Neural cell (in vitro differentiated cells): Measurements from ENCODE around the gene ANO1.

Source experiments
- EP300 ChIP-seq: fragments of 450-650 bp; conservative IDR thresholded peaks from 2 replicates; pipeline ENCODE4 v1.6.1; 2014; ENCODE audit warnings: antibody characterized with exemption, mild to moderate bottlenecking, moderate library complexity; ENCODE audit not compliant: poor library complexity, severe bottlenecking
- MXI1 ChIP-seq: fragments of 450-650 bp; conservative IDR thresholded peaks from 2 replicates; pipeline ENCODE4 v1.6.1; 2014; ENCODE audit warnings: antibody characterized with exemption, mild to moderate bottlenecking; ENCODE audit not compliant: poor library complexity, severe bottlenecking
- TAF1 ChIP-seq: IDR thresholded peaks from 2 replicates; pipeline ENCODE4 v1.6.1; 2012; ENCODE audit warnings: low read depth
- TF ChIP-seq, protein P1 (sequence below): fragments of 450-650 bp; IDR thresholded peaks from 2 replicates; pipeline ENCODE4 v1.5.1; 2014; ENCODE audit warnings: antibody characterized with exemption, mild to moderate bottlenecking, moderate library complexity; ENCODE audit not compliant: poor library complexity, severe bottlenecking
- TF ChIP-seq, protein P2 (sequence below): IDR thresholded peaks from 2 replicates; pipeline ENCODE4 v1.6.1; 2012; ENCODE audit warnings: borderline replicate concordance

DNA sequence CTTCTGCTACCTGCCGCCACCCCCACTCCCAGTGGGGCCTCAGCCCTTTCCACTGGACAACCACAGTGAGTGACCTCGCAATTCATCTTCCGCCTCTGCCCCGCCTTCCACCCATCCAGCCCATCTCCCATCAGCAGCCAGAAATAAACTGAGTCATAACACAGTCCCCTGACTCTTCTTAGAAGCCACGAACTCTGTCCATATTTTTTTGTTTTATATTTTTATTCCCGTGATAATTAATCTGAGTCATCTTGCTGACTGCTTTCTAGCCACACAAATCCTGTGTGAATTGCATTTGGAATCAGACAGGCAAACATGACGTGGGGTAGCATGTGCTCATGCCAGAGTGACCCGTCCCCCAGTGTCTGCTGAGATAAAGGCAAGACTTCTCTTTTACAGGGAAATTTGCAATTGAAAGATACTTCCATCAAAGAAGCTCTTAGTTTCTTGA lies 132.0 kb downstream of the ANO1 start:
- TF ChIP-seq, protein P1, sequence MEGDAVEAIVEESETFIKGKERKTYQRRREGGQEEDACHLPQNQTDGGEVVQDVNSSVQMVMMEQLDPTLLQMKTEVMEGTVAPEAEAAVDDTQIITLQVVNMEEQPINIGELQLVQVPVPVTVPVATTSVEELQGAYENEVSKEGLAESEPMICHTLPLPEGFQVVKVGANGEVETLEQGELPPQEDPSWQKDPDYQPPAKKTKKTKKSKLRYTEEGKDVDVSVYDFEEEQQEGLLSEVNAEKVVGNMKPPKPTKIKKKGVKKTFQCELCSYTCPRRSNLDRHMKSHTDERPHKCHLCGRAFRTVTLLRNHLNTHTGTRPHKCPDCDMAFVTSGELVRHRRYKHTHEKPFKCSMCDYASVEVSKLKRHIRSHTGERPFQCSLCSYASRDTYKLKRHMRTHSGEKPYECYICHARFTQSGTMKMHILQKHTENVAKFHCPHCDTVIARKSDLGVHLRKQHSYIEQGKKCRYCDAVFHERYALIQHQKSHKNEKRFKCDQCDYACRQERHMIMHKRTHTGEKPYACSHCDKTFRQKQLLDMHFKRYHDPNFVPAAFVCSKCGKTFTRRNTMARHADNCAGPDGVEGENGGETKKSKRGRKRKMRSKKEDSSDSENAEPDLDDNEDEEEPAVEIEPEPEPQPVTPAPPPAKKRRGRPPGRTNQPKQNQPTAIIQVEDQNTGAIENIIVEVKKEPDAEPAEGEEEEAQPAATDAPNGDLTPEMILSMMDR: no peak
- TF ChIP-seq MXI1 (no peak), TAF1 (no peak), EP300 (no peak)
- TF ChIP-seq, protein P2, sequence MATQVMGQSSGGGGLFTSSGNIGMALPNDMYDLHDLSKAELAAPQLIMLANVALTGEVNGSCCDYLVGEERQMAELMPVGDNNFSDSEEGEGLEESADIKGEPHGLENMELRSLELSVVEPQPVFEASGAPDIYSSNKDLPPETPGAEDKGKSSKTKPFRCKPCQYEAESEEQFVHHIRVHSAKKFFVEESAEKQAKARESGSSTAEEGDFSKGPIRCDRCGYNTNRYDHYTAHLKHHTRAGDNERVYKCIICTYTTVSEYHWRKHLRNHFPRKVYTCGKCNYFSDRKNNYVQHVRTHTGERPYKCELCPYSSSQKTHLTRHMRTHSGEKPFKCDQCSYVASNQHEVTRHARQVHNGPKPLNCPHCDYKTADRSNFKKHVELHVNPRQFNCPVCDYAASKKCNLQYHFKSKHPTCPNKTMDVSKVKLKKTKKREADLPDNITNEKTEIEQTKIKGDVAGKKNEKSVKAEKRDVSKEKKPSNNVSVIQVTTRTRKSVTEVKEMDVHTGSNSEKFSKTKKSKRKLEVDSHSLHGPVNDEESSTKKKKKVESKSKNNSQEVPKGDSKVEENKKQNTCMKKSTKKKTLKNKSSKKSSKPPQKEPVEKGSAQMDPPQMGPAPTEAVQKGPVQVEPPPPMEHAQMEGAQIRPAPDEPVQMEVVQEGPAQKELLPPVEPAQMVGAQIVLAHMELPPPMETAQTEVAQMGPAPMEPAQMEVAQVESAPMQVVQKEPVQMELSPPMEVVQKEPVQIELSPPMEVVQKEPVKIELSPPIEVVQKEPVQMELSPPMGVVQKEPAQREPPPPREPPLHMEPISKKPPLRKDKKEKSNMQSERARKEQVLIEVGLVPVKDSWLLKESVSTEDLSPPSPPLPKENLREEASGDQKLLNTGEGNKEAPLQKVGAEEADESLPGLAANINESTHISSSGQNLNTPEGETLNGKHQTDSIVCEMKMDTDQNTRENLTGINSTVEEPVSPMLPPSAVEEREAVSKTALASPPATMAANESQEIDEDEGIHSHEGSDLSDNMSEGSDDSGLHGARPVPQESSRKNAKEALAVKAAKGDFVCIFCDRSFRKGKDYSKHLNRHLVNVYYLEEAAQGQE: no peak
